HG02970 (cell line): ENCODE measurements around the gene DHFR.
"Not testable (repeated sequence)": the region's sequence is repeated elsewhere in the genome, so short reads cannot be mapped to it uniquely, and the experiment has no call there.

Experiments used
- ATAC-seq: cut with Tn5 transposase; IDR thresholded peaks from one replicate; pipeline ENCODE4 v1.9.1; 2021; ENCODE audit warnings: mild to moderate bottlenecking, moderate library complexity, moderate number of reproducible peaks; ENCODE audit not compliant: unreplicated experiment, low FRiP score

Gene DHFR

GRCh38 chr5:80600943-80601693 lies 53.7 kb downstream of the DHFR start:
- no peak for ATAC-seq

- ATAC-seq = no peak
These were observed 57.3 kb downstream of the DHFR start for GRCh38 chr5:80597500-80597899.

- no peak for ATAC-seq
These were observed 60.0 kb downstream of the DHFR start for GRCh38 chr5:80594810-80595209.

- no peak for ATAC-seq
These were observed 62.0 kb downstream of the DHFR start for GRCh38 chr5:80592761-80593160.

GRCh38 chr5:80592105-80592504 lies 62.7 kb downstream of the DHFR start:
- ATAC-seq = no peak

DNA sequence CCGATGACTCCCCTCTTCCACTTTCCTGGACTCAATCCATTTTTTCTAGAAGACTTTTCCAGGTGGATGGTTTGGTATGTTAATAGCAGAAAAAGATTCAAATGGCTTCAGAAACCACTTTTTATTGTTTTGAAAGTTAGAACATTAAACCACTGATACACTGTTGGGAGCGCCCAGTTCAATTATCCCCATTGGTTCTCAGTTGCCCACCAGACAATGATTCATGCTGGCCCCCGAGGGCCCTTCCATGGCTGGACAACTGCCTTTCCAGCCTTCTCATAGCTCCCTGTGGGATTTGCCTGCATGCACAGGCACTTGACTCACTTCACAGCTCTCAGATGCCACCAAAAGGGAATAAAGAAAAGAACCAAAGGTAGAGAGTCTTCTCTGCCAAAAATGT lies 63.4 kb downstream of the DHFR start:
- ATAC-seq = no peak

- ATAC-seq = no peak
These were observed 64.0 kb downstream of the DHFR start for GRCh38 chr5:80590766-80591165.

- no peak for ATAC-seq
These were observed 65.8 kb downstream of the DHFR start for GRCh38 chr5:80588858-80589540.

- no peak for ATAC-seq
These were observed 70.0 kb downstream of the DHFR start for GRCh38 chr5:80584770-80585169.

- not testable (repeated sequence) for ATAC-seq
These were observed 74.5 kb downstream of the DHFR start for GRCh38 chr5:80580291-80580690.

- no peak for ATAC-seq
These were observed 75.7 kb downstream of the DHFR start for GRCh38 chr5:80579050-80579449.

DNA sequence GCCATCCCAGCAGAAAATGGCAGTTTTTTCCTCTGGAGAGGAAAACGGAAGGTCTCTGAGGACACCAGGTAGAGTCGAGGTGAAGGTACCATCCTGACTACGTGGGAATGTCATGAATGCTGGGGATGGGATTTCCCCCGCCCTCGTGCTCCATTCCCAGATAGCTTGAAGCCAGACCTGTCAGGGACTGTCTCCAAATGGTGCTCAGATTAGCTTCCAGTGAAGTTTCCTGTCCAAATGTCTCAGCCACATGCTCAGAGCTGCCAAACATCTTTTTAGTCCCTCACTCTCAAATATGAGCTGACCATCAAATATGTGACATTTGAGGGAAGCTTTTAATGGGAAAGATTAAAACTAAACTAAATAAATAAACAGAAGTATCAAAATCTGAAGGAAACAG lies 77.1 kb downstream of the DHFR start:
- ATAC-seq = no peak

DNA sequence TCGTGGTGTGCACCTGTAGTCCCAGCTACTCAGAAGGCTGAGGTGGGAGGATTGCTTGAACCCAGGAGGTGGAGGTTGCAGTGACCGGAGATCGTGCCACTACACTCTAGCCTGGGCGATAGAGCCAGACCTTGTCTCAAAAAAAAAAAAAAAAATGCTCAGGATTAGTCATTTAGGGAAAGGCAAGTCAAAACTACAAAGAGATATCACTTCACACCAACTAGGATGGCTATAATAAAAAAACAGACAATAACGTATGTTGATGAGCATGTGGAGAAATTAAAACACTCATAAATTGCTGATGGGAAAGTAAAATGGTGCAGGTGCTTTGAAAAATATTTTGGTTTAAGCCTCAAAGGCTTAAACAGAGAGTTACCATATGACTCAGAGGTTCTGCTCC lies 78.4 kb downstream of the DHFR start:
- ATAC-seq = no peak
